Nephron (organoid): ENCODE measurements around the gene PPP1R13L.

Source experiments
- H3K27ac Mint-ChIP-seq, 3 experiments: 2 replicates each; pipeline ENCODE4 v1.8.0; 2020; ENCODE audit warnings: mixed read lengths in 3 of 3, mild to moderate bottlenecking in 2 of 3, moderate library complexity in 1 of 3
- H3K27me3 Mint-ChIP-seq: 2 replicates; pipeline ENCODE4 v1.8.0; 2021; ENCODE audit warnings: low read depth, mild to moderate bottlenecking, moderate library complexity, mixed read lengths
- H3K36me3 Mint-ChIP-seq: 2 replicates; pipeline ENCODE4 v1.8.0; 2020; ENCODE audit warnings: low read depth, mixed read lengths
- H3K4me1 Mint-ChIP-seq: 2 replicates; pipeline ENCODE4 v1.8.0; 2020; ENCODE audit warnings: mixed read lengths
- H3K4me3 Mint-ChIP-seq, 3 experiments: 2 replicates each; pipeline ENCODE4 v1.8.0; 2020; ENCODE audit warnings: mild to moderate bottlenecking in 3 of 3, mixed read lengths in 3 of 3, moderate library complexity in 2 of 3
- H3K9me3 Mint-ChIP-seq: 2 replicates; pipeline ENCODE4 v1.8.0; 2020; ENCODE audit warnings: mixed read lengths
- CTCF ChIP-seq, 3 experiments: fragments of 200-600 bp; sonication (generic); IDR thresholded peaks; one replicate each; pipeline ENCODE4 v1.5.0; 2021; ENCODE audit warnings: antibody characterized with exemption in 3 of 3; ENCODE audit not compliant: unreplicated experiment in 3 of 3

Gene PPP1R13L

GRCh38 chr19:45448425-45448756 is 43.5 kb upstream of the PPP1R13L start:
- Mint-ChIP-seq H3K4me1 (peaks cover 40% of the 10 kb centered on the region), H3K36me3 (no peaks in the 10 kb centered on the region), H3K9me3 (no peaks in the 10 kb centered on the region), H3K27ac (no peak overlapping the region), H3K4me3 (peak overlapping the region; percentile 22 to 75 (median 64)), H3K27me3 (peaks cover 8% of the 10 kb centered on the region)
- TF ChIP-seq CTCF (IDR thresholded peaks at IDR 0.05; ENCODE audit: unreplicated experiment in 3 of 3): no peak

- Mint-ChIP-seq H3K27me3 (peaks cover 2% of the 10 kb centered on the region), H3K36me3 (no peaks in the 10 kb centered on the region), H3K4me3 (no peak overlapping the region), H3K4me1 (peaks cover 46% of the 10 kb centered on the region), H3K9me3 (no peaks in the 10 kb centered on the region), H3K27ac (no peak overlapping the region)
- no peak for TF ChIP-seq CTCF (IDR thresholded peaks at IDR 0.05; ENCODE audit: unreplicated experiment in 3 of 3)
Observed at GRCh38 chr19:45446944-45447343, 42.1 kb upstream of the PPP1R13L start.

- Mint-ChIP-seq H3K27ac (peak overlapping the region in 2 of 3 experiments; percentile 44 to 76), H3K9me3 (no peaks in the 10 kb centered on the region), H3K27me3 (no peaks in the 10 kb centered on the region), H3K4me1 (peaks cover 40% of the 10 kb centered on the region), H3K36me3 (no peaks in the 10 kb centered on the region), H3K4me3 (peak overlapping the region; percentile 43 to 65 (median 51))
- TF ChIP-seq CTCF (IDR thresholded peaks at IDR 0.05; ENCODE audit: unreplicated experiment in 3 of 3): peak in 1 of 3 experiments; percentile 27
Observed at GRCh38 chr19:45446295-45446694, 41.4 kb upstream of the PPP1R13L start.

GRCh38 chr19:45445139-45445538 is 40.3 kb upstream of the PPP1R13L start:
- peak overlapping the region; percentile 67 to 92 (median 76) for H3K27ac Mint-ChIP-seq
- H3K4me3 Mint-ChIP-seq: peak overlapping the region; percentile 55 to 92 (median 70)
- no peaks in the 10 kb centered on the region for H3K36me3 Mint-ChIP-seq
- no peaks in the 10 kb centered on the region for H3K27me3 Mint-ChIP-seq
- no peaks in the 10 kb centered on the region for H3K9me3 Mint-ChIP-seq
- H3K4me1 Mint-ChIP-seq: peaks cover 44% of the 10 kb centered on the region
- TF ChIP-seq CTCF (IDR thresholded peaks at IDR 0.05; ENCODE audit: unreplicated experiment in 3 of 3): no peak

- TF ChIP-seq CTCF (IDR thresholded peaks at IDR 0.05; ENCODE audit: unreplicated experiment in 3 of 3): no peak
- Mint-ChIP-seq H3K27me3 (no peaks in the 10 kb centered on the region), H3K4me1 (peaks cover 42% of the 10 kb centered on the region)
Observed at GRCh38 chr19:45444318-45445041, 39.6 kb upstream of the PPP1R13L start.

More at GRCh38 chr19:45444318-45445041, 39.6 kb upstream of the PPP1R13L start:
- Mint-ChIP-seq H3K36me3 (no peaks in the 10 kb centered on the region), H3K4me3 (peak overlapping the region; percentile 55 to 92 (median 70)), H3K27ac (peak overlapping the region; percentile 67 to 92 (median 76)), H3K9me3 (no peaks in the 10 kb centered on the region)
